ENCODE measurements around the gene SPZ1.

DNA sequence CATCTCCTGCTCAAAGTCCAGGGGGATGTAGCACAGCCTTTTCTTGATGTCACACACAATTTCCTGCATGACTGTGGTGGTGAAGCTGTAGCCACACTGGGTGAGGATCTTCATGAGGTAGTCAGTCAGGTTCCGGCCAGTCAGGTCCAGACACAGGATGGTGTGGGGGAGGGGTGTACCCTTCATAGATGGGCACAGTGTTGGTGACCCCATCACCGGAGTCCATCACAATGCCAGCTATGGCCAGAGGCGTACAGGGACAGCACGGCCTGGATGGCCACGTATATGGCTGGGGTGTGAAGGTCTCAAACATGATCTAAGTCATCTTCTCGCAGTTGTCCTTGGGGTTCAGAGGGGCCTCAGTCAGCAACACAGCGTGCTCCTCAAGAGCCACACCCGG lies 19.7 kb upstream of the SPZ1 start:
- TF ChIP-seq POLR2AphosphoS5 (IDR thresholded peaks at IDR 0.05; ENCODE audit: low read depth) = no peak
- TF ChIP-seq, protein P1, sequence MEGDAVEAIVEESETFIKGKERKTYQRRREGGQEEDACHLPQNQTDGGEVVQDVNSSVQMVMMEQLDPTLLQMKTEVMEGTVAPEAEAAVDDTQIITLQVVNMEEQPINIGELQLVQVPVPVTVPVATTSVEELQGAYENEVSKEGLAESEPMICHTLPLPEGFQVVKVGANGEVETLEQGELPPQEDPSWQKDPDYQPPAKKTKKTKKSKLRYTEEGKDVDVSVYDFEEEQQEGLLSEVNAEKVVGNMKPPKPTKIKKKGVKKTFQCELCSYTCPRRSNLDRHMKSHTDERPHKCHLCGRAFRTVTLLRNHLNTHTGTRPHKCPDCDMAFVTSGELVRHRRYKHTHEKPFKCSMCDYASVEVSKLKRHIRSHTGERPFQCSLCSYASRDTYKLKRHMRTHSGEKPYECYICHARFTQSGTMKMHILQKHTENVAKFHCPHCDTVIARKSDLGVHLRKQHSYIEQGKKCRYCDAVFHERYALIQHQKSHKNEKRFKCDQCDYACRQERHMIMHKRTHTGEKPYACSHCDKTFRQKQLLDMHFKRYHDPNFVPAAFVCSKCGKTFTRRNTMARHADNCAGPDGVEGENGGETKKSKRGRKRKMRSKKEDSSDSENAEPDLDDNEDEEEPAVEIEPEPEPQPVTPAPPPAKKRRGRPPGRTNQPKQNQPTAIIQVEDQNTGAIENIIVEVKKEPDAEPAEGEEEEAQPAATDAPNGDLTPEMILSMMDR (IDR thresholded peaks at IDR 0.05; ENCODE audit: insufficient read depth, low read length) = no peak
- TF ChIP-seq REST (IDR thresholded peaks at IDR 0.05; ENCODE audit: insufficient replicate concordance, low read depth) = no peak
- no peak for TF ChIP-seq GABPA (IDR thresholded peaks at IDR 0.05; ENCODE audit: low read depth)
